NCI-H187 (cell line): ENCODE results near the gene TMEM30A.

Source experiments
- DNase-seq, 2 experiments: peaks; one replicate each; lab custom pipeline; 2025; lab: John Stamatoyannopoulos, UW

The TMEM30A gene

DNA sequence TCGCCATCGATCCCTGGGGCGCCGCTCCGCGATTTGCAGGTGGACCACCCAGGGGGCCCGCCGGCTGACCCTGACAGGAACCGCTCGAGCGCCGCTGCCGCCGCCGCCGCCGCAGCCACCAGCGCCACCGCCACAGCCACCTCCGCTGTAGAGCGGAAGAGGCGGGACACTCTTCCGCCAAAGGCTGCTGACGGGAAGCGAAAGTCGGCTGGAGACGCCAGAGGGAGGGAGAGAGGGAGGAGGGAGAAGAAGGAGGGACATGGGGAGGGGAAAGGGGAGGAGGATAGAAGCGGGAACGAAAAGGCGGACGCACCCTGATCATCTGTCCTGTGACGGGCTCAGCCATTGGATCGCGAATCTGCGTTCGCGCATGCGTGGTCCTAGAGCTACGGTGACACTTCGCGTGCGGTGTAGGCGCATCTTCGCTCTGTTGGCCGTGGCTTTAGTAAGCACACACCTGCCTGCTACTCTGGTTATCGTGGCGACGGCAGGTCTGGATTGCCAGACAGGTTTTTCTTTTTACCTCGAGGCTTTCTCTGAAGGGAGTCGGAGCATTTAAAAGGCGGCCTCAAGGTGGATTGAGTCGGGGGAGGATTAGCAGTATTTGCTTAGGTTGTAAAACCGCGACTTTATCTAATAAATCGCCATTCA lies at the start of gene TMEM30A:
TSS of gene TMEM30A (minus strand) at position 161 of the 651 bp plus-strand sequence. CDS start at position 7, 154 bp downstream.
- peak; percentile 95 to 97 for DNase-seq

DNA sequence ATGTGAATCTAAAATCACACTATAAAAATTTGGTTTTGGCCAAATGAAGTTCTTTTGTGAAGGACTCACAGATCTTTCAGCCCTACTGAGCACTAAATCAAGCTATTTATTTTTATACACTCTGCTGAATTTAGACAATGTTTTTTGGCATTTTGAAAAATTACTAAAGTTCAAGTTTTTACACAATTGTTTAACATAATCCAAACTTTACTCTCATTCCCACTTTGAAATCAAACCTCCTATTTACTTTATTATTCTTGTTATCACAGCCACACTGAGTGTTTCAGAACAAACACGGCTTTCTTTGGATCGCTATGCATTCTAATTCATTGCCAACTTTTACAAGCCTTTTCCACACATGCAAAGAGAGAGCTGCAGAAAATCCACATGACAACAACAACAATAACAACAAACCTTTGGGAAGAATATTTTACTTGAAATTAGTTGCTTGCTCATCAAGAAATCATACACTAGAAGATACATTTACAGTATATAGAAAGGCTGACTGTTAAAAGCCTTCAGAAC lies 49.1 kb upstream of the TMEM30A start:
- DNase-seq = no peak

DNA sequence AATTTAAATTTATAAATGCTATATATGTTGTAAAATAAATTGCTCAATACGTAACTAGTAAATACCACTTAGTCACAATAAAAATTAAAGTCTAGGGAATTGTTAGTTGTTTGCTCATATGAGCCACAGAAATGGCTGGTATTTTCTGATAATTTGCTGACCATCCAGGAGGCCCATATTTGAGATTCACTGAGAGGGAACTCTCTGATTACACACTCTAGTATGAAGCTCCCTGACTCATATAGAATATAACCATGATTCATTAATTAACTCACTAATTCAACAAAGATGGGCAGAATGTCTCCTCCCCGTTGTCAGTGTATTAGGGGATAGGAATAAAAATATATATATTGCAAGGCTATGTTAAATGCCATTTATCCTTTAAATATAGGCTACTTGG lies 46.6 kb upstream of the TMEM30A start:
- DNase-seq = no peak

DNA sequence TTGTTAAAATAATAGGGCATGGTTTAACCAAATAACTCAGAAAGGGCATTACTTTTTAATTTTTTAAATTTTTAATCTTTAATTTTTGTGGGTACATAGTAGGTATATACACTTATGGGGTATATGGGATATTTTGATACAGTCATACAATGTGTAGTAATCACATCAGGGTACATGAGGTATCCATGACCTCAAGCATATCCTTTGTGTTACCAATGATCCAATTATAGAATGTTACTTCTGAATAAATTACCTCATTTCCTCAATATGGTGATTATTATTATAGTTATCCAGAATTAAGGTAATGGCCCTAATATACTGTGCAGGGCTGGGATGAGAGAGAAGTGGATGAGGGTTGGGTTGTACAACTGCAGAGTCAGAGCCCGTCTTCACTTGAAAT lies 45.1 kb upstream of the TMEM30A start:
- no peak for DNase-seq

DNA sequence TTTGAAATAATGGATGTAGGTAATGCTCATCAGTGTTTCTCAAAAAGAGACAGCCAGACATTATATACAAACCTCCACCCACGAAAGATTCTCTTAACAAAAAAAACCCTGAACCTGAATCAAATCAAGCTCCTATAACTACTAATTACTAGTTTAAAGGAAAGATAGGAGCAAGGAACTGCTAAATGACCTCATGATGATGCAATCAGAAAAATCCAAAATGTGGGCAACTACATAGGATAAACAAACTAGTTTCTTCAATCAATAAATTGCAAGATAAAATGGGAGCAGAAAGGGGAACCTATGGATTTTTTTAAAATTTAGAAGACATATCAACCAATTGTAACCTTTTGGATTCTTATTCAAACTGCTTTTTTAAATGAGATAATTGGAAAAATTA lies 43.2 kb upstream of the TMEM30A start:
- DNase-seq = no peak

DNA sequence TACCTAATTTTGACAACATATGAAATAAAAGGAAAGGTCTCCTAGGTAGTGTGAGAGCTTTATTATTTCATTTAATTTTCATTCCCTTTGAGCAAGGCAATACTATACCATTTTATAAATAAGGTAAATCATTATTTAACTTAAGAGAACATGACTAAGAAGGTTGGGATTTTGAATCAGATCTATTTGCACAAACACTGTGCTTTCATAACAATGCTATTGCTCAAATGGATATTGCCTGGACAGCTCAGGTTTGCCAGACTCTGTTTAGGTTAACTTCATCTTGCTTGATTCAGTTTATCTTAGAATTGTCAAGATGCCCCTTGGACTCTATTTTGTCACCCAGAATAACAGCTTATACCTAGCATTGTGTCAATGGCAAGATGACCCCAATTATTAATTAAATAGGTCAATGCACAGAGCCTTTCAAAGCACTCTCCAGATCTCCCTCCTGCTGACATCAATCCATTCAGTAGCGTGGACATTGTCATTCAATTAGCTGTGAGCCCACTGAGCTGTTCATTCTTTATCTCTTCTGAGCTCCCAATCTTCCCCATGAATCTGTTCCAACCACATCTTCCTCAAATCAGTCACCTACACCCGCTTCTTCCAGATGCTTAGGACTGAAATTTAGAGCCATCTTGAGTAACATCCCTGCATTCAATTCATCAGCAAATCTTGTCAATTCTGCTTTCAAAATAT lies 42.1 kb upstream of the TMEM30A start:
- DNase-seq = no peak

DNA sequence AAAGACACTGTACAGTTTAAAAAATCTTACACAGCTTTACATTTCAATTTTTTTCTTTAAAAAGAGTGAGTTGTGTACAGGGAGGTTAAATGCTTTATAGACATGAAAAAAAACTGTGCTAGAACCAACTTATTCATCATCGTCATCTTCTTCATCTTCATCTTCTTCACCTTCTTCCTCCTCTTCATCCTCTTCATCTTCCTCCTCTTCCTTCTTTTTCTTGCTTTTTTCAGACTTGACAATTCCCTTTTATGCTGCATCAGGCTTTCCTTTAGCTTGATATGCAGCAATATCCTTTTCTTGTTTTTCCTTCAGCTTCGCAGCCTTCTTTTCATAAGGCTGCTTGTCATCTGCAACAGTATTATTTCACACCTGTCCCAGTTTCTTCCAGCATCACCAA lies 34.3 kb upstream of the TMEM30A start:
- no peak for DNase-seq

DNA sequence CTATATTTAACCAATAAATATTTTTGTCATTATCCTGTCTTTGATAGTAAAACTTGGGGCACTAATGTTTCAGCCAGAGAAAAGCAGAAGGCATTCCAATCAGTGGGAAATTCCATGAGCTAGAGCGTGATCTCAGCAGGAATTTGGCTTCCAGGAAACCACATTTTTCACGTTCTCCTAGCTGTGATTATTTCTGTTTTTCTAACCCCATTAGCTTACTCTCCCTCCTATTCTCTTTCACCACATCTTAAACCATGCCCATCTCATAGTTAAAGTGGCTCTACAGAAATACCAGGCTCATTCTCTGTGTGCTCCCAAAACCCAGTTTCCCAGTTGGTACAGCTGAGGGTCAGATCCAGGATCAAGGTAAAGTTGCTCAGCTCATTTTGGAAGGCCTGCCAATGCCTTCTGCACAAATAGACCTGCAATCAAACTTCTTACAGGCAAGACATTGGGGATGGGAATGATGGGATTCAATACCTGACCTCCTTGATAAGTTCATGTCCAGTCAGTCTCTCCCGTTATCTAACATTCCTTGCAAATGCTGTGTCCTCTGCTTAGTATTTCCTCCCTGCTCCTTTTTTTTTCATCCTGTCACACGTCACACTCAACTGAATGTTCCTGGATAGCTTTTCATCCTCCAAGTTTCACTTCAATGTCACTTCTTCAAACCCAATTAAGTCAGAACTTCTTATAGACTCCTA lies 33.1 kb upstream of the TMEM30A start:
- DNase-seq = no peak

DNA sequence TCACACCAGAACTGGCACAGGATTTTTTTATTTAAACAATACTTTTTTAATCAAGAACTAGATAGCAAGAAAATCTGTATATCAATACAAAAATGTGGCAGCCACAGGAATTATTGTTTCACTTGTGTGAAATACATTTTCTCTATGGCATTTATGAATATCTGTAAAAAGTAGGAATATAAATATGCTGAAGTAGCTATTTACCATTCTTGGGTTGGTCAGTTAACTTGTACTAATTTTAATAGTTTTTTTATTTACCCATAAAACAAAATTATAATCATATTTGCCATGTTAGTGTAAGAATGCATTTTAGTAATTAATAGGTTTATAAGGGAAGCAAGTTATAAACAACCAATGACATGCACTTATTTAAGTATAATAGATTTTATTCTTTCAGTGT lies 31.4 kb upstream of the TMEM30A start:
- no peak for DNase-seq

DNA sequence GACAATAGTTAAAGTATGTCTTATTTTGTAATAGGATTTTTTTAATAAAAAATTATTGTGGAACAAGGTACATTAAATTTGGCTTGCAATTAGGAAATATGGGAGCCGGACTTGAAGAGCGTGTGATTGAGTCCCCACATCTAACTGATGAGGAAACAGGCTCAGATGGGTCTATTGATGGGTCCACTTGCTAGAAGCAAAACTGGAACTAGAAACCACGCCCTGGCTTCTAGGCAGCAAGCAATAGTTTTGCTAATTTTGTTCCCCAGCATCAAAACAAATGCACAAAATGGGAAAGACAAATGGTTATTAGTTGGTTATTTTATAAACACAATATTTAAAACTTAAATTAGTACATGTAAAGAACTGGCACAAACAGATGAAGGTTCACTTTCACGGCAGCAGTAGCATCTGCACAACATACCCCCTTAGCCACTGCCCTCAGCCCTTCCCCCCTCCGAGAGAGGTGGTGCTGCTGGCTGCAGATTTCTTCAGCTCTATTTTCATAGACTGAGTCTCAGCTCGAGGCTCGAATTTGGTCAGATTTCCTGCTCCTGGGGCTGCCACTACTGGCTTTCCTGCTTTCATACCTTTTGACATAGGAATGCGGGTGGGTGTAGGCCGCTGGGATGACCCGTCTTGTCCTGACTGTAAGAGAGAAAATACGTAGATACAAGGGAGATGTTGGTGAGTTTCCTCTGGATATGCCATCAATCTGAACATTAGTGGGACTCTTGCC lies 23.8 kb upstream of the TMEM30A start:
- DNase-seq = no peak

DNA sequence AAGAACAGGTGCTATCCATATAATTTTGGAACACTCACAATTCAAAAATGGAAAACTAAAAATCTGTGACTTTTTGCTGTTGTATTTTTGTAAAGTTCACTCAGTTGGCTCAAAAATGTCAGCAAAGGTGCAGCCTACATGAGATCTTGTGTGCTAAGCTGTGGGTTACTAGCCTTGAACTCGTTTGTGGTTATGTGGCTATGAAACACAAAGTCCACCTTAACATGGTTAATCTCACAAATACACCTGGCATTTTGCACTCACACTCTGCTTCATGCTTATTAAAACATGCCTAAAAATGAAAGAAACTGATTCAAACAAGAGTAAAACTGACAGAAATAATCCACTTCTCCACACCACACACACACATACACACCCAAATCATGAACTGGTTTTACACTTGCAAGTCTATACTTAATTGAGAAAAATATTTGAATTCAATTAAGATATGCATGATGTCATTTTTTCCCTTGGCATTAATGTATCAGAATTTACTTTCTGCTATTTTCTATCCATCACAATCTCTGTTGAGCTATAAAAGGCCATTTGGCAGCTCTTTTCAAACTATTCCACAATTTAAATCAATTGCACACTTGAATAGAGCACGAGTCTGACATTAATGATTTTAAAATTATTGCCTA lies 22.9 kb upstream of the TMEM30A start:
- no peak for DNase-seq

DNA sequence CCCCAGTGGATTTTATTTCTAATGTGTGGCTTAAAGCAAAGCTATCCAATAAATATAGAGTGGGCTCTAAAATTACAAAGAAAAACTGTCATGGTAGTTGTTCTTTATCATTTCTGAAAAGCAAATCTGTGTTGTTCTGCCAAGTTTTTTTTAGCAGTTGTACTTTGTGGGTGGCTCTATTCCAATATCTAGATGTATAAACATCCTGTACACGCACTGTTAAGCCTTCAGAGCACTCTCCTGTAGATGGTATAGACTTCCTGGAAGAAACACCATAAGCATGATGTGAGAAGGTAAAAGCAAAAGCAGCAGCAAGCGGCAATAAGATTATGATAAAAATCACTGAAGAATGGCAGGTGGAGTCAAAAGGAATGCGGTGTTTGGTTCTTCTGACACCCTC lies 21.5 kb upstream of the TMEM30A start:
- DNase-seq = no peak

DNA sequence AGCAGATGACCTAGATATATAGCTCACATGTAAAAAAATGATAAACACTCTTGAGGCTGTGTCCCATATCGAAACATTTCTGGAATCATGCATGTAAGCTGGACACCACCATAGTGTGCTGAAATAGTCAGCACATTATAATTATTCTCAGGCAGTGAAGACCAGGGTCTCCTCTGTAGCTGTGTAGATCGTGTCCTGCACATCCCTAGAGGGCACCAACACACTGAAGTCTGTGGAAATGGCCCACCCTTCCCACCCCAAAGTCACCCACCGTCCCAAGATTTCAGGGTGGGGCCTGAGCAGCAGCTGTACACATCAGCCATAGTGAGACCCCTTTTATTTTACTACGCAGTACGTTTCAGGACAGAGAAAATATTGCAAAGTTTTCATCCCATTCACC lies 21.0 kb upstream of the TMEM30A start:
- DNase-seq = no peak

DNA sequence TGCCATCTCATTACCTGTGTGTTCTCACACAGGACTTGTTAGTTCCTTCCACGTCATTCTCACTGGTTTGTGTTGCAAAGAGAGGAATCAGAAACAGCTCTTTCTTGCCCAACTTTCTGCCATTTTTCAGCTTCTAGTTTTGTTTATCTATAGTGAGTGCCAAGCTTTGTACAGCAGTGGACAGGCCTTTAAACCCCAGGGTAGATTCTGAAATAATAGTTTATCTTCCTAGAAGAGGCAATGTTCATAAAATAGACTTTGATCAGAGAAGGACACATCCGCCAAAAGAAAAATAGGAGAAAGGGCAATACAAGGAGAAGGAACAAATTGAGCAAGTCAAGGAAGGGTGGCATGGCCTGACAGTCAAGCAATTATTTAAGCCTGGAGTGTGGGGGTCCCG lies 17.7 kb upstream of the TMEM30A start:
- DNase-seq = no peak

DNA sequence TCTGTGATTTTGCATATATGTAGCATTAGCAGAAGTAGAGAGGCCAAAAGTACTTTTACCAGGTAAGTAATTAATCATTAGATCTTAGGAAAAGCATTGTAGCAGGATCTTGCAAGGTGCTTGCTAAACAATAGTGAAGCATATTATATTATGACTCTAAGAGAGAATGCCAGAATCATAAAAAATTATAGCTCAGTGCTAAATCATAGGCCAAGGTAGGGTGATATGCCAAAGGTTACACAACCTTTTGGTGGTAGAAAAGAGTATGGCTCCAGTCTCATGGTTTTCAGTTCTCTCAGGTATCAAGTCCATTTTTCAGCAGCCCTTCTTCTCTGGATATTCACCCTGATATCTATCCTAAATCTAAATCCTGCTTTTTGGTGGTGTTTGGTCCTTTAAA lies 16.9 kb upstream of the TMEM30A start:
- no peak for DNase-seq

DNA sequence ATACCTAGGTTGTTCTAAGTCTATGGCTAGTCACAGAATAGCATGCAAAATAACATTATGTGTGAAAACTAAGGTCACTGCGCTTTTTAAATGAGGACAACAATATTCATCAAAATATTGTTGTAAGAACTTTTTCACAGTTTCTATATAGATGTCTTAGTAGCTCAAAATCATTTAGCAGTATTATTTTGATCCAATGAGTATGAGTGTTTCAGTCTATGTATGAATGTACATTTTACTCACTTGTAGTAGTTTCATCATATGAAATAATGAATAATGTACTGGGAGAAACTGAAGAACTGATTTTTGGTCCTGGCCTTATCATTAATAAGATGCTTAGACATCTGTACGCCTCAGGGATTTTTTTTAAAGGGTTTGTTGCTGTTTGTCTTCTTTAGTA lies 16.5 kb upstream of the TMEM30A start:
- DNase-seq = no peak

DNA sequence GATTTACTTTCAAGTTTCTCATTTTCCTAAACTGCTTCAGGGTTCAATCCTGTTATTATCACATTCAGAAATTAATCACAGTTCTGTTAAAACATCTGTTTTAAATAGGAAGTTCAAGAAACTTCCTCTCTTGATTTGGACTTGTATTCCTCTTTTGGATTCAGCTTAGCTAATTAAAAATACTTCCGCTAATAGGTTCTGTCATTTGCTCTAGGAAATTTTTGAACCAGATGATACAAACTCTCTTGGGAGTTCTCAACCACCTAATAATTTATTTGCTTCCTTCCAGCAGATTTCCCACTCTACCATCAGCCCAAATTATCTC lies 15.9 kb upstream of the TMEM30A start:
- DNase-seq = no peak

DNA sequence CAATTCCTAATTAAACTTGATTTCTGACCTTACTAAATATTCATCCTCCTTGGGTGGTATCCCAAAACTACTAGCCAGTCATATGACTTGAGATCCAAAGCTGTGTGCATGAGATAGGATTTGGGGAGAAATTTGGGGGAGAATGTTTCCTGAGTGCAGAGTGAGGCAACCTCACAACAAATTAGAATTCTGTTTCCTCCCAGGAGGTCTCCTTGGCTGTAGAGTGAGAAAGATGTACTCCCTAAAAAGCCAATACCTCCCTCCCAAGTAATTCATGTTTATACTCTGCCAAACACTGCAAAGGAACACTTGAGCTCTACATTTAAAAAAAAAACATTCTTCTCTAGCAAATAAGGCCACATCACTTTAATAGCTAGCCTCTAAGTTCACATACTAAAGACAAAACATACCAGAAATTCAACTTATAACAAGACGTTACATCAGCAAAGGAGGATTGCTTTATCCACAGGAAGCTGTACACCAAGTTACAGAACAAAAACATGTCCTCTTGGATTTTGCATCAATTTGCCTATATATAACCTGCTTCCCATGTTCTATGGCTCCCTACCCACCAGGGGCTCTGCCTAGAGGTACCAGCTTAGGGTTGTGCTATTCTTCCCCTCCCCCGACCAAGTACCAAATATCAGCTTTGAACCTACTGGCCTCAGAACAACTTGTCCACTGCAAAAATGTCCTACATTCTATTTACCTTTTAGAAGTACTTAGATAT lies 15.4 kb upstream of the TMEM30A start:
- DNase-seq = no peak

DNA sequence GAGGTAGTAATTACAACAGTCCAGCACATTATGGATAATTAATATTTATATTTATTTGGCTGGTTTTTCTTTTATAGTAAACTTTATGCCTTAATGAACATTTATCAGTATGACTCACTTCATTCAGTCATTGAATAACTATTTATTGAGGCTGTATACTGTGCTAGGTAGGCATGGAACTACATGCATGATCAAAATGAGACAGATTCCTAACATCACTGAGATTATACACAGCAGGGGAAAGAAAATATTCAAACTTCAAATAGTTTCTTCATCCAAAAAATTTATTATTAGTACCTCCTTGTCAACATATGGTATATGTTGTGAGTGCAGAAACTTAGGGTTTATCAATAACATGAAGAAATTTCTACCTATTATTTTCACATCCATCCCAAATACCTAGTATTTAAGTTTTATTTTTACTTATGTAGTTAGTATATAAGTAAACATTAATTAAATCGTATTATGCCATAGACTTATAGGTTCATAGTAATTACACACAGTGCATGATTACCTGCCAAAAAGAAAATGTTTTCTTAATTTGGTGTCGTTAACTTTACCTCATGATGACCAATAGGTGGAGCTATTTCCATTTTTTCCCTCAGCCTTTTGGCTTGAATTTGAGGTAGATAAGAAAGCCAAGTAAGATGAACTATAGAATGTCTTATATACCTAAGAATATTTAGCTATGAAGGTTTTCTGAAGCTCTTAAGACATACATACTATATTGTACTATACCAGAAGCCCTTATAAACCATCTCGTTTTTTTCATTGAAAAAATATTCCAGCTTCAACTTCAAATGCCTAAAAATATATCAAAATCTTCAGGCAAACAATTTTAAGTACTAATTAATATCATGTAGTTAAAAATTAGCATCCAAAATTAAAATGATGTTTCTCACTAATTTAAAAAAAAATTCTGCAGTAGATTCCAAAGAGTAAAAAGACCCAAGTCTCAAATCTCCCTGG lies 12.5 kb upstream of the TMEM30A start:
- no peak for DNase-seq

DNA sequence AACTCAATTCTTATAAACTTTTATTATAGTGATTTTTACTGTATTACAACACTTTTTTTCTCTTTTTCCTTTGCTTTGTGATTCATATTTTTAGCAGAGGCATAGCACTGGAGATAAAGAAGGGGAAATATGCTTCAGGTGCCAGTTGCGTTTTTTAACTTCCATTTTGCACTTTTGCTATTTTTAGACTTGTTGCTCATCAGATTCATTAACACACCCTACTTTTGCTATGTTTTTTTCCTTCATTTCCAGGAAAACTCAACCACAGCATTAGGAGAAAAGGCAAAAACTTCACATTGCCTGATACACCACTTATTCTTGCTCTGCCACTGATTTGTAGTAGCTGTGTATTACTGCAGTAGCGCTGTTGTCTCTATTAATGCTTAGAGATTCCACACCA lies 8.0 kb upstream of the TMEM30A start:
- no peak for DNase-seq
